NB4 (cell line): ENCODE measurements around the gene SLC48A1.

Experiments used
- MYC ChIP-seq: IDR thresholded peaks from 2 replicates; pipeline ENCODE4 v1.6.1; 2011; ENCODE audit warnings: low read depth, low read length
- POLR2A ChIP-seq: IDR thresholded peaks from 2 replicates; pipeline ENCODE4 v1.6.1; 2011; ENCODE audit warnings: mild to moderate bottlenecking; ENCODE audit not compliant: insufficient read length; ENCODE audit errors: extremely low read depth
- TF ChIP-seq, protein P1 (sequence below): IDR thresholded peaks from one replicate; pipeline ENCODE4 v1.5.1; 2012; ENCODE audit warnings: low read depth, low read length

DNA sequence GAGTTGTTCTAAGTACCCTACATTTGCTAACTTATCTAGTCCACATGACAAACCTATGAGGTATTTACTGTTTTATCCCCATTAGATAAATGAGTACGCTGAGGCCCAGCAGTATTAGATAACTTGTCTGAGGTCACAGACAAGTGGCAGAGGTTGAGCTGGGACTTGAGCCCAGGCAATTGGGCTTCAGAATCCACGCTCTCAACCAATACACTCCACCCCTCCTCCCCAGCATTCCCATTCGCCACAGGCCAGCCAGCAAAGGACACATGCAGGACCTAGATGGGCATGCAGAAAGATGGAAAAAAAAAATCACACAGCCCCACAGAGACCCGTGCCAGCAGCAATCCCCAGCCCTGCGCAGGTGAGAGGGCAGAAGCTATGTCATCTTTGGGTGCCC is 34.3 kb downstream of the SLC48A1 start:
- TF ChIP-seq, protein P1, sequence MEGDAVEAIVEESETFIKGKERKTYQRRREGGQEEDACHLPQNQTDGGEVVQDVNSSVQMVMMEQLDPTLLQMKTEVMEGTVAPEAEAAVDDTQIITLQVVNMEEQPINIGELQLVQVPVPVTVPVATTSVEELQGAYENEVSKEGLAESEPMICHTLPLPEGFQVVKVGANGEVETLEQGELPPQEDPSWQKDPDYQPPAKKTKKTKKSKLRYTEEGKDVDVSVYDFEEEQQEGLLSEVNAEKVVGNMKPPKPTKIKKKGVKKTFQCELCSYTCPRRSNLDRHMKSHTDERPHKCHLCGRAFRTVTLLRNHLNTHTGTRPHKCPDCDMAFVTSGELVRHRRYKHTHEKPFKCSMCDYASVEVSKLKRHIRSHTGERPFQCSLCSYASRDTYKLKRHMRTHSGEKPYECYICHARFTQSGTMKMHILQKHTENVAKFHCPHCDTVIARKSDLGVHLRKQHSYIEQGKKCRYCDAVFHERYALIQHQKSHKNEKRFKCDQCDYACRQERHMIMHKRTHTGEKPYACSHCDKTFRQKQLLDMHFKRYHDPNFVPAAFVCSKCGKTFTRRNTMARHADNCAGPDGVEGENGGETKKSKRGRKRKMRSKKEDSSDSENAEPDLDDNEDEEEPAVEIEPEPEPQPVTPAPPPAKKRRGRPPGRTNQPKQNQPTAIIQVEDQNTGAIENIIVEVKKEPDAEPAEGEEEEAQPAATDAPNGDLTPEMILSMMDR: no peak
- TF ChIP-seq POLR2A (no peak), MYC (no peak)
